Effector memory CD8-positive, alpha-beta T cell (primary cell): Measurements from ENCODE around the gene TAOK3.
"Not testable (repeated sequence)": the region's sequence is repeated elsewhere in the genome, so short reads cannot be mapped to it uniquely, and the experiment has no call there.

Experiments used
- ATAC-seq: fragments of 150-1000 bp; cut with Tn5 transposase; replicated peaks from 2 replicates; pipeline ENCODE4 v1.10.0; 2021; ENCODE audit warnings: mild to moderate bottlenecking, moderate library complexity
- DNase-seq, 3 experiments: peaks; one replicate each; pipeline ENCODE4 v3.0.0; 2021
- H3K27ac Mint-ChIP-seq, 2 donors: one replicate each; pipeline ENCODE4 v1.8.0; 2022; ENCODE audit warnings: mild to moderate bottlenecking in 2 of 2, mixed read lengths in 2 of 2, moderate library complexity in 2 of 2
- H3K27me3 Mint-ChIP-seq, 2 donors: one replicate each; pipeline ENCODE4 v1.8.0; 2022; ENCODE audit warnings: mixed read lengths in 2 of 2
- H3K36me3 Mint-ChIP-seq: one replicate; pipeline ENCODE4 v1.8.0; 2022; ENCODE audit warnings: mild to moderate bottlenecking, moderate library complexity, mixed read lengths; ENCODE audit not compliant: insufficient read depth
- H3K4me1 Mint-ChIP-seq, 2 donors: one replicate each; pipeline ENCODE4 v1.8.0; 2022; ENCODE audit warnings: low read depth in 2 of 2, mixed read lengths in 2 of 2
- H3K4me3 Mint-ChIP-seq, 2 donors: one replicate each; pipeline ENCODE4 v1.8.0; 2022; ENCODE audit warnings: mild to moderate bottlenecking in 2 of 2, mixed read lengths in 2 of 2, moderate library complexity in 2 of 2
- H3K9me3 Mint-ChIP-seq, 2 donors: one replicate each; pipeline ENCODE4 v1.8.0; 2022; ENCODE audit warnings: mixed read lengths in 2 of 2

TAOK3 gene

GRCh38 chr12:118319627-118320026 is 53.1 kb downstream of the TAOK3 start:
- Mint-ChIP-seq H3K4me1 (peaks cover 13 to 45% of the 10 kb centered on the region in 2 donors), H3K27ac (no peak overlapping the region), H3K9me3 (no peaks in the 10 kb centered on the region), H3K4me3 (no peak overlapping the region), H3K36me3 (peaks cover 11% of the 10 kb centered on the region), H3K27me3 (no peaks in the 10 kb centered on the region)
- no peak for DNase-seq
- ATAC-seq = no peak

DNA sequence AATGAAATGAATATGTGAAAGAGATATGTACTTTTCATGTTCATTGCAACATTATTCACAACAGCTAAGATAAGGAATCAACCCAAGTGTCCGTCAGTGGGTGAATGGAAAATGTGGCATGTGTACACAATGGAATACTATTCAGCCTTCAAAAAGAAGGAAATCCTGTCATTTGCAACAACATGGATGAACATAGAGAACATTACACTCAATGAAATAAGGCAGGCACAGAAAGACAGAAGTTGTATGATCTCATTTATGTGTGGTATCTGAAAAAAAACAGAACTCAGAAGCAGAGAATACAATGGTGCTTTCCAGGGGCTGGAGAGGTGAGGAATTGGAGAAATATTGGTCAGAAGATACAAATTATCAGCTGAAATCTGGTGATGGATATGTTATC is 54.0 kb downstream of the TAOK3 start:
- peaks cover 12 to 50% of the 10 kb centered on the region in 2 donors for H3K4me1 Mint-ChIP-seq
- DNase-seq (no peak), ATAC-seq (no peak)
- no peaks in the 10 kb centered on the region for H3K9me3 Mint-ChIP-seq
- no peaks in the 10 kb centered on the region for H3K27me3 Mint-ChIP-seq
- H3K27ac Mint-ChIP-seq = no peak overlapping the region
- H3K4me3 Mint-ChIP-seq = no peak overlapping the region
- H3K36me3 Mint-ChIP-seq = peaks cover 11% of the 10 kb centered on the region

- no peak for DNase-seq
- Mint-ChIP-seq H3K4me3 (no peak overlapping the region), H3K4me1 (peaks cover 12 to 54% of the 10 kb centered on the region in 2 donors)
Measured at GRCh38 chr12:118317729-118318128, 55.0 kb downstream of the TAOK3 start.

GRCh38 chr12:118315821-118316220 is 56.9 kb downstream of the TAOK3 start:
- Mint-ChIP-seq H3K36me3 (no peaks in the 10 kb centered on the region), H3K4me1 (peaks cover 18 to 48% of the 10 kb centered on the region in 2 donors)
- no peak for ATAC-seq

More at GRCh38 chr12:118317729-118318128, 55.0 kb downstream of the TAOK3 start:
- H3K9me3 Mint-ChIP-seq = no peaks in the 10 kb centered on the region
- peaks cover 5% of the 10 kb centered on the region for H3K36me3 Mint-ChIP-seq
- no peak overlapping the region for H3K27ac Mint-ChIP-seq
- ATAC-seq = no peak
- H3K27me3 Mint-ChIP-seq = no peaks in the 10 kb centered on the region

DNA sequence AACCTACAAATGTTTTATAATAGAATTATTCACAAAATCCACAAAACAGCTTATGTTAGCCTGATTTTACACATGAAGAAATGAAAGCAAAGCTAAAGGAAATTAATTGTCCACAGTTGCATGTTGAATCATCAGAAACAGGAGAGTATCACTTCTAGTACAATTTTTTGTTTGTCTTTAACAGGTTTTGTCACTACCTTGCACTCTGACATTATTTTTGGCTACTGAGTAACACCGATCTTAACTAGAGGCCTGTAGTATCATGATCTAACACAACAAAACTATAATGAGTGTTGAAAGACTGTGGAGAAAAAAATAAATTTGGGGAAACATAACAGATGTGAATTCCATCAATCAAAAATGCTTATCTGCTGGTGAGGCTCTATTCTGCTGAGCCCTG is 60.1 kb downstream of the TAOK3 start:
- DNase-seq (no peak), ATAC-seq (no peak)
- H3K27ac Mint-ChIP-seq = peak overlapping the region; percentile 48 to 62
- no peak overlapping the region for H3K4me3 Mint-ChIP-seq
- H3K27me3 Mint-ChIP-seq = no peaks in the 10 kb centered on the region
- no peaks in the 10 kb centered on the region for H3K9me3 Mint-ChIP-seq
- H3K4me1 Mint-ChIP-seq = peaks cover 24 to 54% of the 10 kb centered on the region in 2 donors
- no peaks in the 10 kb centered on the region for H3K36me3 Mint-ChIP-seq

More at GRCh38 chr12:118315821-118316220, 56.9 kb downstream of the TAOK3 start:
- Mint-ChIP-seq H3K9me3 (no peaks in the 10 kb centered on the region), H3K27ac (no peak overlapping the region), H3K4me3 (no peak overlapping the region), H3K27me3 (no peaks in the 10 kb centered on the region)
- no peak for DNase-seq

DNA sequence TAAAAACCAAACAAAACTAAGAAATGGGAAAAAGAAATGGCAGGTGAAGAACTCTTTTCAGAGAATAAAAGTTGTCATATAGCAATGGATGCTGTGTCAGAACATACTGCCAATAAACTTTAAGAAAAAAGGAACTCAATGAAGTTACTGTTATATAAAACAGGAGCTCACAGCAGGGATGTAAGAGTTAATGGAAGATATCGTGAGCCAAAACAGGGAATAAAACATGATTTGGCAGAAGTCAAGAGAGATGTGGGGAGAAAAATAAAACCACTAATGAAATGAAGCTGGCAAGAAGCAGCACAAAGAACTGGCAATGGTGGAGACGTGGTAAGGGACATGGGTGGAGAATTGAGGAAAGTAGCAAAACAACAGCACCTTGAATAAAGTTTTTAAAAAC is 61.0 kb downstream of the TAOK3 start:
- Mint-ChIP-seq H3K27me3 (no peaks in the 10 kb centered on the region), H3K4me3 (no peak overlapping the region), H3K9me3 (no peaks in the 10 kb centered on the region), H3K4me1 (peaks cover 29 to 58% of the 10 kb centered on the region in 2 donors), H3K36me3 (no peaks in the 10 kb centered on the region), H3K27ac (no peak overlapping the region)
- DNase-seq = no peak
- no peak for ATAC-seq

DNA sequence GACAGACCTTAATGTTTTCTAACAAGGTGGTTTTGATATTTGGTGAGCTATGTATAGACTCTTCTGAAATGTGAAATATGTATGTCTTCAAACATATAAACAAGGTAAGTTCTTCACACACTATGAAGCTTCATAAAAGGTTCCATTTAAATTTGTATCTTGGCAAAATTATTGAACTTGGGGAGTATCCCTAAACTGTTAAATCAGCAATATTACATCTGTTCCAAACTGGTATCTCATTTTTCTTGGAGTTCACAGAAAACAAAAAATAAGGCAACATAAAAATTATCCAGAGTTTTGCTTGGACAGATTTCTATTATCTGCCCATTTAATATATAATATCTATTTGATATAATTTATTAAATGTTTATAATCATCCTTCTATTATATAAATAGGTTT is 62.4 kb downstream of the TAOK3 start:
- ATAC-seq (no peak), DNase-seq (no peak)
- Mint-ChIP-seq H3K27ac (peak overlapping the region in 1 of 2 donors; percentile 6), H3K4me3 (no peak overlapping the region), H3K4me1 (peaks cover 29 to 44% of the 10 kb centered on the region in 2 donors), H3K36me3 (no peaks in the 10 kb centered on the region), H3K27me3 (no peaks in the 10 kb centered on the region), H3K9me3 (no peaks in the 10 kb centered on the region)

- H3K4me3 Mint-ChIP-seq = peak overlapping the region in 1 of 2 donors; percentile 59
- DNase-seq = peak in 1 of 3 experiments; percentile 3
- peak overlapping the region; percentile 62 to 64 for H3K27ac Mint-ChIP-seq
Measured at GRCh38 chr12:118308006-118308405, 64.7 kb downstream of the TAOK3 start.

DNA sequence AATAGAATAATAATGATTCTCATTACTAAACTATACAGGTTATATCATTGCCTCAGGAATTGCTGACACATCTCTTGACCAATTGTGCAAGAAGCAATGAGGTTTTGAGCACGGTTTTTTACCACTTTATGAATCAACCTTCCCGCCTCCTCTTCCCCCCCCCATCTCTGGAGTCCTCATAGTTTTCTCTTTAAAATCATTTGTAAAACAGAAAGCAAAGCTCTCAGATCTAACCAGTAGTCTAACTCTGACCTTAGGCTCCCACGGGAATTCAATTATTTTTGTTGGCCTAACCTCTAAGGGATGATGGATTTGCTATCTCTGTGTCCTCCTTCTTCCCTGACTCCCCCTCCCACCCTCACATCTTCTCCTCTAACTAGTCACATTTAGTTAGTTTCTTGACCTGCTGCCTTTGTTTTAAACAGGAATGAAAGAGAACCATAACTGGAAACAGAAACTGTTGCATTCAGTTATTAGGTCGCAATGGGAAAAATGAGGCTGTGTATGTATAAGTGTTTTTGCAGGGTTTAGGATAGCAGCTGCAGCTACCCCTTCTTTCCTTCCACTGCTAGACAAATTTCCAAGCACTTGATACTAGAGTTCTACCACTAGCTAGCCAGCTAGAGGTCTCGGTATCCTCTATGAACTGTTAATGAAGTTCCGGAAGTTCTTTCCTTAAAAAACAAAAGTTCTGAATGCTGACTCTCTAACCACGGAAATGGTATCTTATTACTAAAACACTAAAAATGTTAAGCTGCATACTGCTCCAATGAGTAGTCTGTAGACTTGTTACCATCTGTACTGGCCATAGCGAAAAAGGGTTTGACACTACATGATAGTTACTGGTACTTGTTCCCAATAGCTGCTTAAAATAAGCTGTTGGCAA is 65.4 kb downstream of the TAOK3 start:
- Mint-ChIP-seq H3K4me3 (peak overlapping the region; percentile 57 to 59), H3K9me3 (no peaks in the 10 kb centered on the region), H3K36me3 (no peaks in the 10 kb centered on the region), H3K27ac (peak overlapping the region; percentile 62 to 64), H3K27me3 (no peaks in the 10 kb centered on the region), H3K4me1 (peaks cover 34 to 45% of the 10 kb centered on the region in 2 donors)
- DNase-seq (no peak), ATAC-seq (peak; percentile 54)

More at GRCh38 chr12:118308006-118308405, 64.7 kb downstream of the TAOK3 start:
- not testable (repeated sequence) for H3K9me3 Mint-ChIP-seq, ATAC-seq, H3K27me3 Mint-ChIP-seq, H3K36me3 Mint-ChIP-seq
- H3K4me1 Mint-ChIP-seq = peaks cover 32 to 43% of the 10 kb centered on the region in 2 donors

GRCh38 chr12:118304093-118304492 is 68.6 kb downstream of the TAOK3 start:
- H3K4me1 Mint-ChIP-seq = peaks cover 30 to 52% of the 10 kb centered on the region in 2 donors
- no peaks in the 10 kb centered on the region for H3K36me3 Mint-ChIP-seq
- no peaks in the 10 kb centered on the region for H3K9me3 Mint-ChIP-seq
- no peaks in the 10 kb centered on the region for H3K27me3 Mint-ChIP-seq
- ATAC-seq (no peak), DNase-seq (no peak)
- H3K4me3 Mint-ChIP-seq = no peak overlapping the region
- peak overlapping the region in 1 of 2 donors; percentile 49 for H3K27ac Mint-ChIP-seq

DNA sequence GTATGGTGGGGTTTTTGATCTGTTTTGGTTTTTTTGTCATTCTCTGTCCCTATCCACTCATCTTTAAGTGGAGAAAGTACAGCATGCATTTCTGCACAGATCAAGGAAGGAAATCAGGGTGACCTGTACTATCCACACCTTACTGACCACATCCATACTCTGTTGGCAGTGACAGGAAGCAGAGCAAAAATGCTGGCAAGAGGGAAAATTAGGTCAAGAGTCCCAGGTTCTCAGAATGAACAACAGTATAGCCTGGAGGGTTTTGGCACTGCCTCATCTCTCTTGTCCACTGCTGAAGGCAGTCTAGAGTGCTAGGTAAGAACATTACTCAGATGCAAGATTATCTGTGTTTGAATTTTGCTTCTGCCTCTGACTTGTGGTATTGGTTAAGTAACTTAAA is 70.7 kb downstream of the TAOK3 start:
- no peak for DNase-seq
- H3K27me3 Mint-ChIP-seq = no peaks in the 10 kb centered on the region
- ATAC-seq = peak; percentile 14
- H3K9me3 Mint-ChIP-seq = no peaks in the 10 kb centered on the region
- H3K4me3 Mint-ChIP-seq = no peak overlapping the region
- H3K27ac Mint-ChIP-seq = peak overlapping the region; percentile 11 to 31
- H3K4me1 Mint-ChIP-seq = peaks cover 21 to 48% of the 10 kb centered on the region in 2 donors
- H3K36me3 Mint-ChIP-seq = no peaks in the 10 kb centered on the region

- H3K27ac Mint-ChIP-seq = peak overlapping the region; percentile 16 to 59
- no peak for ATAC-seq
Measured at GRCh38 chr12:118299791-118300460, 72.8 kb downstream of the TAOK3 start.

DNA sequence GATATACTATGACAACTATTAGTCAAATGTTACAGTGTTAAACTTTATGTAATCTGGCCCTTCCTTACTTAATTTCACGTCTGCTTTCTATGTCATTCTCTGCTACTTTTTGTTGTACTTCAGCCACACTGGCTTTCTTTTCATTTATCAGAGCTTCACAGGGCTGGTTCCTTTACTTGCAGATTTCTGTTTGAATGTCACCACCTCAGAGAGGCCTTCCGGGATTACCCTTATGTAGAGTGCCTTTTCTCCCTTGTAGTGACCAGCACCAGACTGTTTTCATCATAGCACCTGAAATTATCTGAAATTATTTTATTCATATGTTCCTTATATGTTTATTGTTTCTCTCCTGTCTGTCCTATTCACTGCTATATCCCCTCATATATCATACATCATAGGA is 75.4 kb downstream of the TAOK3 start:
- Mint-ChIP-seq H3K9me3 (no peaks in the 10 kb centered on the region), H3K4me3 (no peak overlapping the region), H3K36me3 (peaks cover 13% of the 10 kb centered on the region), H3K4me1 (peaks cover 7 to 36% of the 10 kb centered on the region in 2 donors), H3K27me3 (no peaks in the 10 kb centered on the region), H3K27ac (peak overlapping the region in 1 of 2 donors; percentile 67)
- ATAC-seq (no peak), DNase-seq (no peak)

More at GRCh38 chr12:118299791-118300460, 72.8 kb downstream of the TAOK3 start:
- Mint-ChIP-seq H3K36me3 (peaks cover 1% of the 10 kb centered on the region), H3K27me3 (no peaks in the 10 kb centered on the region), H3K4me3 (no peak overlapping the region), H3K4me1 (peaks cover 21 to 47% of the 10 kb centered on the region in 2 donors), H3K9me3 (no peaks in the 10 kb centered on the region)
- no peak for DNase-seq
